A673 (cell line): ENCODE data around the gene ADARB2. TPM values are rescaled to one million over a fixed set of nuclear protein-coding genes. Genes with fewer than 3 reads are reported as not detected.

ENCODE experiments used
- BruUV-seq: library from RNA; stranded (reverse); fragments of 400-500 nt; replicated peaks from 2 replicates; lab custom pipeline; 2021; lab: Mats Ljungman, UMichigan
- CTCF ChIA-PET: fragments of 300-600 bp; sonication (Branson Sonifier 250); formaldehyde crosslinking; loops from one replicate; lab custom pipeline; 2022; ENCODE audit warnings: antibody characterized with exemption; lab: Charles Lee
- POLR2A ChIA-PET: fragments of 300-600 bp; sonication (Branson Sonifier 250); formaldehyde crosslinking; loops from one replicate; lab custom pipeline; 2022; ENCODE audit warnings: antibody characterized with exemption; ENCODE audit not compliant: low non-redundant PET; lab: Charles Lee
- DNase-seq: peaks from one replicate; pipeline ENCODE4 v3.0.0-alpha.2; 2015; ENCODE audit warnings: low spot score
- H3K27ac ChIP-seq: fragments of 200-600 bp; sonication (generic); 2 replicates; pipeline ENCODE4 v1.5.1; 2016; ENCODE audit warnings: mixed run types, low read depth, mild to moderate bottlenecking, mixed read lengths, antibody characterized with exemption, low read length; ENCODE audit not compliant: poor library complexity, severe bottlenecking
- H3K27me3 ChIP-seq: fragments of 200-600 bp; sonication (generic); replicated peaks from 2 replicates; pipeline ENCODE4 v1.6.1; 2017; ENCODE audit warnings: mixed run types, low read depth, mild to moderate bottlenecking, mixed read lengths, antibody characterized with exemption, low read length; ENCODE audit not compliant: insufficient read depth, poor library complexity
- H3K36me3 ChIP-seq: fragments of 200-600 bp; sonication (generic); 2 replicates; pipeline ENCODE4 v1.6.1; 2016; ENCODE audit warnings: mixed run types, mild to moderate bottlenecking, mixed read lengths, antibody characterized with exemption, low read length; ENCODE audit not compliant: insufficient read depth, poor library complexity, severe bottlenecking
- H3K4me1 ChIP-seq: fragments of 200-600 bp; sonication (generic); 2 replicates; pipeline ENCODE4 v1.6.1; 2017; ENCODE audit warnings: mixed run types, mild to moderate bottlenecking, mixed read lengths, antibody characterized with exemption, low read length; ENCODE audit not compliant: insufficient read depth, poor library complexity, severe bottlenecking
- H3K4me3 ChIP-seq: fragments of 200-600 bp; sonication (generic); 2 replicates; pipeline ENCODE4 v1.5.1; 2016; ENCODE audit warnings: low read depth, mixed run types, mild to moderate bottlenecking, mixed read lengths, low read length; ENCODE audit not compliant: poor library complexity, severe bottlenecking
- H3K9me3 ChIP-seq: fragments of 200-600 bp; sonication (generic); 2 replicates; pipeline ENCODE4 v1.6.1; 2016; ENCODE audit warnings: mixed run types, low read depth, mild to moderate bottlenecking, mixed read lengths, antibody characterized with exemption, low read length; ENCODE audit not compliant: poor library complexity, severe bottlenecking
- EZH2 ChIP-seq: fragments of 200-600 bp; sonication (generic); IDR thresholded peaks from 2 replicates; pipeline ENCODE4 v1.6.1; 2017; ENCODE audit warnings: borderline replicate concordance, low read depth, mild to moderate bottlenecking, mixed read lengths, antibody characterized with exemption, low read length; ENCODE audit not compliant: poor library complexity, severe bottlenecking
- intact Hi-C: fragments of 100-400 bp; cut with micrococcal nuclease; formaldehyde crosslinking; loops from one replicate; pipeline ENCODE4 v1.10.0; 2022; ENCODE audit not compliant: unreplicated experiment
- total RNA-seq: library from RNA; stranded (reverse); gene quantifications from 2 replicates; pipeline ENCODE4 v1.2.3, GENCODE V29; 2021
- TF ChIP-seq, protein P1 (sequence below): fragments of 300-800, 200-600 bp; sonication (generic); conservative IDR thresholded peaks from 2 replicates; pipeline ENCODE4 v1.5.1; 2017; ENCODE audit warnings: low read depth, mild to moderate bottlenecking, antibody characterized with exemption, low read length, moderate library complexity, mixed read lengths

The ADARB2 gene
- total RNA-seq, 1 experiment from 2014 or later = not detected

DNA sequence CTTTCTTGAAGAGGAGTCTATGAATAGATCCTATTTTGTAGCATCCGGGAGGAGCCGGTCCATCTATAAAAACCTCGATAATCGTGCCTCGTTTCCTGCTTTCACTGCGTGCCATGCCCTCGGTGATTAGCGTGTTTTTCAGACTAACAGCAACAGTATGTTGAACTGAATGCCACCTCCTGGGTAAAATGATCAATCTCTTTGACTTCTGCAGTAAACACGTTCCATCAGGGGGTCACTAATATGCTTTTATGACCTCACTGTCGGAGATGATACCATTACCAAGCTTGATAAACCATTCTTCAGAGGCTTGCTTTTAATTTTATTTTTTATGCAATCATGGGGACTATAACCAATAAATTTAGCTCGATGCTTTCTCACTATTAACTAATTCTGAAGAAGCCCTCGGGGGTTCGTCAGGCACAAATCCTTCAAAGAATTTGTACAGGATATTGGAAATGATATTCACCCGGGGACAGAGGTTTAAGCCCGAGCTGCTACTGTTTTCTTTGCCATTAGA, 228.3 kb downstream of the ADARB2 start:
- Histone ChIP-seq H3K27me3 (peaks cover 77% of the 10 kb centered on the region), H3K4me3 (no peak overlapping the region), H3K4me1 (no peaks in the 10 kb centered on the region), H3K36me3 (no peaks in the 10 kb centered on the region), H3K27ac (no peak overlapping the region), H3K9me3 (no peaks in the 10 kb centered on the region)
- POLR2A ChIA-PET = no interaction called here
- CTCF ChIA-PET = no interaction called here
- peak; percentile 13 for DNase-seq
- TF ChIP-seq, protein P1, sequence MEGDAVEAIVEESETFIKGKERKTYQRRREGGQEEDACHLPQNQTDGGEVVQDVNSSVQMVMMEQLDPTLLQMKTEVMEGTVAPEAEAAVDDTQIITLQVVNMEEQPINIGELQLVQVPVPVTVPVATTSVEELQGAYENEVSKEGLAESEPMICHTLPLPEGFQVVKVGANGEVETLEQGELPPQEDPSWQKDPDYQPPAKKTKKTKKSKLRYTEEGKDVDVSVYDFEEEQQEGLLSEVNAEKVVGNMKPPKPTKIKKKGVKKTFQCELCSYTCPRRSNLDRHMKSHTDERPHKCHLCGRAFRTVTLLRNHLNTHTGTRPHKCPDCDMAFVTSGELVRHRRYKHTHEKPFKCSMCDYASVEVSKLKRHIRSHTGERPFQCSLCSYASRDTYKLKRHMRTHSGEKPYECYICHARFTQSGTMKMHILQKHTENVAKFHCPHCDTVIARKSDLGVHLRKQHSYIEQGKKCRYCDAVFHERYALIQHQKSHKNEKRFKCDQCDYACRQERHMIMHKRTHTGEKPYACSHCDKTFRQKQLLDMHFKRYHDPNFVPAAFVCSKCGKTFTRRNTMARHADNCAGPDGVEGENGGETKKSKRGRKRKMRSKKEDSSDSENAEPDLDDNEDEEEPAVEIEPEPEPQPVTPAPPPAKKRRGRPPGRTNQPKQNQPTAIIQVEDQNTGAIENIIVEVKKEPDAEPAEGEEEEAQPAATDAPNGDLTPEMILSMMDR = no peak
- BruUV-seq = no TSS peak
- intact Hi-C loops = no loop called here

DNA sequence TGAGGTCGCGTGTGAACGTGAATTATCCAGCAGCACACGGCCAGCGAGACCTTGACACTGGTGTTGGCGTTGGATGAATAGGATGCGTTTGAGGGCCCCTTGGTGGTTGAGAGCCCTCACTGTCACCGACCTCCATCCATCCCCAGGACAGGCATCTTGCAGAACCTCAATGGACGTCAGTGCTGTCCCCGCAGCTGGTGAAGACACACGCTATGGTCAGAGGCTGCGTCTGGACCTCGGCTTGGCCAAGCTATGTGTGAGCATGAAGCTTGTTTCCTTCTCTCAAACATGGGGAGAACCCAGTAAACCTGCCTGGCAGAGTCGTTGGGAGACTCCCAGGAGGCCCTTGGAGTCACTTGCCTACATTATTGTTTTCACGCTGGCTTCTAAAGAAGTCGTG, 229.2 kb downstream of the ADARB2 start:
- POLR2A ChIA-PET = no interaction called here
- no peaks in the 10 kb centered on the region for H3K9me3 ChIP-seq
- BruUV-seq = no TSS peak
- no peak overlapping the region for H3K4me3 ChIP-seq
- no peaks in the 10 kb centered on the region for H3K4me1 ChIP-seq
- TF ChIP-seq, protein P1 = no peak
- TF ChIP-seq EZH2 = no peak
- DNase-seq = no peak
- intact Hi-C loops = no loop called here
- H3K36me3 ChIP-seq = no peaks in the 10 kb centered on the region
- H3K27me3 ChIP-seq = peaks cover 70% of the 10 kb centered on the region
- CTCF ChIA-PET = no interaction called here
- H3K27ac ChIP-seq = no peak overlapping the region

DNA sequence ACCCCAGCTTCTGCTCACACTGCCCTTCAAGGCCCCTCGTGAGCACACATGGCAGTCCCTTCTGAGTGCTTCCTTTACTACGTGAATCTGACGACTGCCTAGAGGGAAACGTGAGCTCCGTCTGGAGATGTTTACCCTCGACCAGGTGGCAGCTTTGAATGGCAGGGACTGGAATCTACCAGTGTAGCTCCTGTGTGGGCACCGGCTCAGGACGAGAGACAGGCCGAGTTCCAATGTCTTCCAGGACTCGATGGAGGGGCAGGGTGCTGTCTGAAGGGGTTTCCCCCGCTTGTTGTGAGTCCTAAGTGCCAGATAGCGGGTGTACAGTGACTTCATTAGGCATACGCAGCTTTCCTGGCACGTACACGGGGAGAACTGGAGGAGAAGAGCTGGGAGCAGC, 229.9 kb downstream of the ADARB2 start:
- DNase-seq = no peak
- intact Hi-C loops = no loop called here
- TF ChIP-seq, protein P1 = no peak
- no peak for TF ChIP-seq EZH2
- no peaks in the 10 kb centered on the region for H3K9me3 ChIP-seq
- no peak overlapping the region for H3K27ac ChIP-seq
- no TSS peak for BruUV-seq
- ChIA-PET CTCF (no interaction called here), POLR2A (no interaction called here)
- no peaks in the 10 kb centered on the region for H3K36me3 ChIP-seq
- peaks cover 75% of the 10 kb centered on the region for H3K27me3 ChIP-seq
- no peak overlapping the region for H3K4me3 ChIP-seq
- H3K4me1 ChIP-seq = no peaks in the 10 kb centered on the region
